ENCODE data around the gene GRM2.

DNA sequence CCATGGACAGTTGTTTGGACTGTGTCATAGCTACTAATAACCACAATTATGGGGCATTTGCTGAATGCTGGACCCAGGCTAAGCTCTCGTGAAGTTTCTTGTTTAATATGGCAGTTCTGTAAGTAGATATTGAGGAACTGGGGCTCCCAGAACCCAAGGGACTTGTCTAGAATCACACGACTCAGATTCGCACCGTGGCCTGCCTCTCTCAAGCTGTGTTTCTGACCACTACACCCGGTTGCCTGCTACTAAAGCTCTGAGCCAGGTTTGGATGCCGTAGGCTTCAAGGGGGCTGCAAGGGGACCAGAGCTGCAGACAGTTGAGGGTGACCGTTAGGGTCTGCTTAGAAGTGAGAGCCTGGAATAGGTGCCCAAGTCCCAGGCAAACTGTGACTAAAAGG lies 24.3 kb upstream of the GRM2 start:
- TF ChIP-seq CTCF (IDR thresholded peaks at IDR 0.05; ENCODE audit: poor library complexity): no peak
- no peak for TF ChIP-seq EZH2phosphoT487 (IDR thresholded peaks at IDR 0.05; ENCODE audit: low read depth, severe bottlenecking, unreplicated experiment)

Data from hepatocyte (in vitro differentiated cells).